Keratinocyte (primary cell): ENCODE results near the gene FYTTD1. TPM values are rescaled to one million over a fixed set of nuclear protein-coding genes. Genes with fewer than 3 reads are reported as not detected.

Experiments
- DNase-seq: peaks from one replicate; pipeline ENCODE4 v3.0.0-alpha.2; 2011; ENCODE audit warnings: low read depth, missing footprints, low spot score
- FAIRE-seq: peaks from 2 replicates; lab custom pipeline; 2011; peaks lifted over from hg19 to GRCh38; lab: Jason Lieb, UNC
- H2AFZ ChIP-seq: 2 replicates; pipeline ENCODE4 v1.6.0; 2012; ENCODE audit warnings: low read length, control low read depth, inconsistent platforms; ENCODE audit not compliant: control insufficient read depth
- H3K27ac ChIP-seq: 2 replicates; pipeline ENCODE4 v1.5.1; 2011; ENCODE audit warnings: low read length; ENCODE audit not compliant: control insufficient read depth, insufficient read depth
- H3K27me3 ChIP-seq: 3 replicates; pipeline ENCODE4 v1.6.0; 2011; ENCODE audit warnings: low read length; ENCODE audit not compliant: control insufficient read depth, insufficient read depth; ENCODE audit errors: extremely low read depth
- H3K36me3 ChIP-seq, 2 experiments: 2 replicates in 1 of 2; 3 replicates in 1 of 2; pipeline ENCODE4 v1.5.1; 2011; ENCODE audit warnings: low read length in 2 of 2, mild to moderate bottlenecking in 1 of 2; ENCODE audit not compliant: control insufficient read depth in 2 of 2, insufficient read depth in 2 of 2; ENCODE audit errors: extremely low read depth in 1 of 2
- H3K4me1 ChIP-seq: 3 replicates; pipeline ENCODE4 v1.5.1; 2011; ENCODE audit warnings: low read length; ENCODE audit not compliant: control insufficient read depth, insufficient read depth; ENCODE audit errors: extremely low read depth
- H3K4me2 ChIP-seq: 3 replicates; pipeline ENCODE4 v1.6.0; 2011; ENCODE audit warnings: low read depth, low read length; ENCODE audit not compliant: control insufficient read depth, insufficient read depth; ENCODE audit errors: extremely low read depth
- H3K4me3 ChIP-seq, 3 experiments: fragments of 200-600 bp in 1 of 3; sonication (generic) in 1 of 3; 2 replicates in 2 of 3; 3 replicates in 1 of 3; pipeline ENCODE4 v1.5.1; 2011 to 2016; ENCODE audit warnings: low read length in 3 of 3, mild to moderate bottlenecking in 3 of 3, control low read depth in 2 of 3, inconsistent platforms in 1 of 3, low read depth in 1 of 3, mixed read lengths in 1 of 3, mixed run types in 1 of 3, moderate library complexity in 1 of 3; ENCODE audit not compliant: control insufficient read depth in 2 of 3, insufficient read depth in 2 of 3; ENCODE audit errors: extremely low read depth in 1 of 3
- H3K79me2 ChIP-seq: 2 replicates; pipeline ENCODE4 v1.6.0; 2012; ENCODE audit warnings: low read length; ENCODE audit not compliant: control insufficient read depth, insufficient read depth
- H3K9ac ChIP-seq: 3 replicates; pipeline ENCODE4 v1.6.0; 2011; ENCODE audit warnings: low read length; ENCODE audit not compliant: control insufficient read depth, insufficient read depth; ENCODE audit errors: extremely low read depth
- H3K9me1 ChIP-seq: 3 replicates; pipeline ENCODE4 v1.6.0; 2011; ENCODE audit warnings: low read length; ENCODE audit not compliant: control insufficient read depth, insufficient read depth; ENCODE audit errors: extremely low read depth
- H3K9me3 ChIP-seq: 2 replicates; pipeline ENCODE4 v1.5.1; 2012; ENCODE audit warnings: low read depth, low read length; ENCODE audit not compliant: control insufficient read depth
- H4K20me1 ChIP-seq: 3 replicates; pipeline ENCODE4 v1.6.0; 2011; ENCODE audit warnings: low read length; ENCODE audit not compliant: control insufficient read depth, insufficient read depth; ENCODE audit errors: extremely low read depth
- CTCF ChIP-seq, 3 experiments: IDR thresholded peaks in 1 of 3; conservative IDR thresholded peaks in 1 of 3; optimal IDR thresholded peaks in 1 of 3; 2 replicates in 2 of 3; 3 replicates in 1 of 3; pipeline versions ENCODE3 to v1.5.1; 2011; ENCODE audit warnings: low read length in 3 of 3, mild to moderate bottlenecking in 3 of 3, moderate library complexity in 2 of 3, control low read depth in 1 of 3, inconsistent platforms in 1 of 3; ENCODE audit not compliant: insufficient read depth in 2 of 3; ENCODE audit errors: extremely low read depth in 1 of 3
- EZH2 ChIP-seq: IDR thresholded peaks from one replicate; pipeline ENCODE4 v1.6.1; 2012; ENCODE audit warnings: inconsistent platforms, mild to moderate bottlenecking, low read length, moderate library complexity
- dilution Hi-C: fragments of 300-500 bp; cut with MboI; formaldehyde crosslinking; loops from one replicate; pipeline ENCODE4 v1.7.0; 2020; ENCODE audit warnings: low sequenced_read_pairs; ENCODE audit not compliant: extremely low pct_ligation_motif_present
- polyA plus RNA-seq, 5 experiments: library from polyadenylated mRNA; depleted of rRNA in 3 of 5; stranded (reverse) in 3 of 5; stranded (forward) in 1 of 5; unstranded in 1 of 5; fragments of >200 nt; gene quantifications; 1 replicate in 1 of 5; 2 replicates in 3 of 5; 3 replicates in 1 of 5; pipeline versions ENCODE4 v1.2.1 to v1.2.3, GENCODE V29; 2011 to 2012; ENCODE audit warnings: missing spikeins in 2 of 5, low read depth in 1 of 5, low replicate concordance in 1 of 5

FYTTD1 gene
- polyA plus RNA-seq, 1 donor (not counting 4 experiments of a cell fraction or from before 2014, with no cell fraction given): 48.0 TPM

- no peaks in the 10 kb centered on the region for H3K27me3 ChIP-seq
- dilution Hi-C loops: no loop called here
- no peak overlapping the region for H3K4me2 ChIP-seq
- no peaks in the 10 kb centered on the region for H3K9me3 ChIP-seq
- H3K9me1 ChIP-seq: no peaks in the 10 kb centered on the region
- no peaks in the 10 kb centered on the region for H3K79me2 ChIP-seq
- H4K20me1 ChIP-seq: no peaks in the 10 kb centered on the region
- no peak overlapping the region for H2AFZ ChIP-seq
- peaks cover 18 to 42% of the 10 kb centered on the region in 2 experiments for H3K36me3 ChIP-seq
- no peak overlapping the region for H3K4me3 ChIP-seq
- H3K27ac ChIP-seq: no peak overlapping the region
- DNase-seq (no peak), FAIRE-seq (no peak)
- H3K9ac ChIP-seq: no peak overlapping the region
- no peak for TF ChIP-seq CTCF (optimal IDR thresholded peaks at IDR 0.05 in 1 of 3, IDR thresholded peaks at IDR 0.05 in 1 of 3, conservative IDR thresholded peaks at IDR 0.05 in 1 of 3; ENCODE audit: extremely low read depth in 1 of 3, insufficient read depth in 2 of 3, low read length in 3 of 3)
- no peak for TF ChIP-seq EZH2
- no peaks in the 10 kb centered on the region for H3K4me1 ChIP-seq
Measured at GRCh38 chr3:197701841-197702240, 47.8 kb upstream of the FYTTD1 start.

GRCh38 chr3:197706658-197707057 lies 43.0 kb upstream of the FYTTD1 start:
- H3K9me3 ChIP-seq: no peaks in the 10 kb centered on the region
- dilution Hi-C loops: no loop called here
- no peak for TF ChIP-seq EZH2
- no peak for TF ChIP-seq CTCF (optimal IDR thresholded peaks at IDR 0.05 in 1 of 3, IDR thresholded peaks at IDR 0.05 in 1 of 3, conservative IDR thresholded peaks at IDR 0.05 in 1 of 3; ENCODE audit: extremely low read depth in 1 of 3, insufficient read depth in 2 of 3, low read length in 3 of 3)
- no peak overlapping the region for H2AFZ ChIP-seq
- H3K36me3 ChIP-seq: peaks cover 7 to 22% of the 10 kb centered on the region in 2 experiments
- DNase-seq (no peak), FAIRE-seq (no peak)
- no peak overlapping the region for H3K27ac ChIP-seq
- no peaks in the 10 kb centered on the region for H3K27me3 ChIP-seq
- H3K9ac ChIP-seq: no peak overlapping the region
- peaks cover 7% of the 10 kb centered on the region for H3K79me2 ChIP-seq
- H3K9me1 ChIP-seq: no peaks in the 10 kb centered on the region
- H3K4me2 ChIP-seq: no peak overlapping the region
- no peak overlapping the region for H3K4me3 ChIP-seq
- peaks cover under 1% of the 10 kb centered on the region for H3K4me1 ChIP-seq
- H4K20me1 ChIP-seq: no peaks in the 10 kb centered on the region
